Esophagus squamous epithelium (tissue), 5 donors: ENCODE results near the gene LDB2. TPM values are rescaled to one million over a fixed set of nuclear protein-coding genes. Genes with fewer than 3 reads are reported as not detected.

Experiments
- DNase-seq: peaks from one replicate; lab custom pipeline; 2025; lab: John Stamatoyannopoulos, UW
- H3K27ac ChIP-seq, 4 donors: fragments of 200-600 bp; sonication (generic); one replicate each; pipeline ENCODE4 v1.5.1; 2016 to 2019; ENCODE audit warnings: mild to moderate bottlenecking in 1 of 4
- H3K27me3 ChIP-seq, 4 donors: fragments of 200-600 bp; sonication (generic); 1 replicate in 3 of 4; 2 replicates in 1 of 4; pipeline versions ENCODE4 v1.5.1 to v1.6.0; 2017 to 2021; ENCODE audit warnings: antibody characterized with exemption in 1 of 4
- H3K36me3 ChIP-seq, 3 donors: fragments of 200-600 bp; sonication (generic); one replicate each; pipeline ENCODE4 v1.5.1; 2016 to 2019
- H3K4me1 ChIP-seq, 3 donors: fragments of 200-600 bp; sonication (generic); one replicate each; pipeline ENCODE4 v1.5.1; 2017 to 2019
- H3K4me3 ChIP-seq, 4 donors: fragments of 200-600 bp; sonication (generic); 1 replicate in 3 of 4; 2 replicates in 1 of 4; pipeline ENCODE4 v1.5.1; 2016 to 2019; ENCODE audit warnings: mild to moderate bottlenecking in 2 of 4, moderate library complexity in 1 of 4
- H3K9me3 ChIP-seq, 3 donors: fragments of 200-600 bp; sonication (generic); one replicate each; pipeline ENCODE4 v1.5.1; 2016 to 2019
- CTCF ChIP-seq, 6 experiments: fragments of 450-650 bp in 4 of 6; fragments of 200-600 bp in 2 of 6; sonication (generic) in 2 of 6; IDR thresholded peaks; one replicate each; pipeline ENCODE4 v1.5.1; 2016 to 2019; ENCODE audit warnings: antibody characterized with exemption in 6 of 6, mild to moderate bottlenecking in 4 of 6, moderate library complexity in 4 of 6
- POLR2A ChIP-seq, 4 donors: fragments of 450-650 bp; IDR thresholded peaks; one replicate each; pipeline ENCODE4 v1.6.1; 2017; ENCODE audit warnings: antibody characterized with exemption in 4 of 4, mild to moderate bottlenecking in 4 of 4, moderate library complexity in 3 of 4
- WGBS, 2 donors: methylation state at CpG; one replicate each; pipeline ENCODE4 v1.1.5; 2018; 5-methylcytosine and 5-hydroxymethylcytosine counted together
- intact Hi-C: fragments of 100-400 bp; cut with DNase I; formaldehyde crosslinking; loops from one replicate; pipeline ENCODE4 v1.15.0; 2022
- total RNA-seq, 4 donors: library from RNA; depleted of rRNA; stranded (reverse); fragments of >200 nt; gene quantifications; one replicate each; pipeline ENCODE4 v1.1.0, GENCODE V29; 2016
- donor health status: DM: yes; HTN: yes; CAD: no.

Gene LDB2
- total RNA-seq, 4 donors from 2014 or later: 3.0 to 16.0 (median 5.9) TPM

DNA sequence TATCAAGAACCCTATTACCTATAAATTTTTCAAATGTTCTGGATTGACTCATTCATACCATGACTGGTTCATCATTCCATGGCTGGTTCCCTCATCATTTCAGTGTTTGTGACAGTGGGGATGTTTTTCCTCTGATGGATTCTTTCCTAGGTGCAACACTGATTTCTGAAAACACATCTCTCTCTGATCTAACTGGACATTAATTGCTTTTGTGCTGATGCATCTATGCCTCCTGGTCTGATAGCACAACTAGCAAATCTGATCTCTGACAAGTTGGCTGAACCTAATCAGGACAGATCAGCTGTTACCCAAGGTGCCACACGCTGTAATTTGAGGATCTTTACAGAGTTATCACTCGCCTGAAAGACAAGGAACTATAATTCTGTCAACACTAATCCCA lies 140.2 kb downstream of the LDB2 start:
- H3K9me3 ChIP-seq: no peaks in the 10 kb centered on the region
- H3K27me3 ChIP-seq: peaks cover 0 to 4% (median 0%) of the 10 kb centered on the region in 4 donors
- intact Hi-C loops: no loop called here
- WGBS, 2 donors: 63 to 75% methylated on average over 2 of the region's 2 CpGs
- no peak for DNase-seq
- H3K4me3 ChIP-seq: no peak overlapping the region
- no peaks in the 10 kb centered on the region for H3K36me3 ChIP-seq
- H3K4me1 ChIP-seq: peaks cover 0 to 22% (median 0%) of the 10 kb centered on the region in 3 donors
- no peak overlapping the region for H3K27ac ChIP-seq
- TF ChIP-seq POLR2A (IDR thresholded peaks at IDR 0.05) (no peak), CTCF (IDR thresholded peaks at IDR 0.05) (no peak)

DNA sequence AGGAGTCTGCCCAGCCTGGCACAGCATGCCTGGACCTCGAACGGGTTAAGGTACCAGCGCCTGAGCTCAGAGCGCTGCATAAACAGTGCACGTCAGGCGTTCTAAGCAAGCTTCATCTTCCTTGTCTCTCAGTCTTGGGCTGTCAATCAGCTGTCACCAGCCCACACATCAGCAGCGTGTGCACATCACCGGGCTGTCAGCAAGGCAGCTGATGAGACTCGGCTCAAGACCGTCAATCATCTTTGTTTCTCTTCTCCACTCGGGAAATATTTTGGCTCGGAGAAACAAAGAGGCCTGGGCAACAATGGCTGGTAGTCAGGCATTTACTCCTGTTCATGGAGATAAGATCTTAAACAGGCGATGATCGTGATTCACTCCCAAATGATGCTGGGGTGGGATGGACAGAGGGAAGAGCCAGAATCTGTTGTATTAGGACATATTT lies 141.3 kb downstream of the LDB2 start:
- 51 to 65% methylated on average over 12 to 14 of the region's 14 CpGs for WGBS, 2 donors
- no peaks in the 10 kb centered on the region for H3K36me3 ChIP-seq
- peaks cover 0 to 16% (median 0%) of the 10 kb centered on the region in 3 donors for H3K4me1 ChIP-seq
- no peak overlapping the region for H3K27ac ChIP-seq
- H3K9me3 ChIP-seq: no peaks in the 10 kb centered on the region
- DNase-seq: no peak
- TF ChIP-seq CTCF (IDR thresholded peaks at IDR 0.05) (no peak), POLR2A (IDR thresholded peaks at IDR 0.05) (no peak)
- no peak overlapping the region for H3K4me3 ChIP-seq
- intact Hi-C loops: no loop called here
- H3K27me3 ChIP-seq: peaks cover 0 to 4% (median 0%) of the 10 kb centered on the region in 4 donors

DNA sequence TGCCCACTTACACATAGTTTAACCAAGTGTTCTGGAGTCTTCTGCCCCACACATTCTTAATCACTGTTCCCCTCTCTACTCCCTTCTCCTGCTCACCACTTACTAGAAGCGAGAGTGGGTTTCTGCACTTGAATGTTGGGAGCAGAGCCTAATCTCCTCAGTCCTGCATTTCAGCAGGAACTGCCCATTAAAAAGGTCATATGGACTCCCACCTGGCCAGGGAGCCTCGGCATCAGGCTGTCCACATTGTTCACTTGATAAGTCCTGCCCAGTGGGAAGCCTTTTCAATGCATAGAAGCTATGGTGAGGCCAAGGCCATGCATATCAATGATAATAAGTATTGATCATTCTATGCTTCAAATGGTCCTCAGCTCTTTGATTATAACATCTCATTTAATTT lies 144.3 kb downstream of the LDB2 start:
- peaks cover 0 to 7% (median 0%) of the 10 kb centered on the region in 3 donors for H3K4me1 ChIP-seq
- intact Hi-C loops: no loop called here
- peaks cover 0 to 4% (median 0%) of the 10 kb centered on the region in 4 donors for H3K27me3 ChIP-seq
- TF ChIP-seq POLR2A (IDR thresholded peaks at IDR 0.05): no peak
- no peak for TF ChIP-seq CTCF (IDR thresholded peaks at IDR 0.05)
- H3K4me3 ChIP-seq: no peak overlapping the region
- no peaks in the 10 kb centered on the region for H3K9me3 ChIP-seq
- WGBS, 2 donors: 74 to 100% methylated on average over 2 of the region's 2 CpGs
- H3K36me3 ChIP-seq: no peaks in the 10 kb centered on the region
- DNase-seq: no peak
- no peak overlapping the region for H3K27ac ChIP-seq

- Histone ChIP-seq H3K27me3 (peaks cover 0 to 4% (median 0%) of the 10 kb centered on the region in 4 donors), H3K4me1 (peaks cover 0 to 5% (median 0%) of the 10 kb centered on the region in 3 donors), H3K9me3 (no peaks in the 10 kb centered on the region), H3K36me3 (no peaks in the 10 kb centered on the region), H3K27ac (no peak overlapping the region), H3K4me3 (no peak overlapping the region)
- peak in 2 of 6 experiments; percentile 22 to 42 for TF ChIP-seq CTCF (IDR thresholded peaks at IDR 0.05)
- TF ChIP-seq POLR2A (IDR thresholded peaks at IDR 0.05): no peak
- no peak for DNase-seq
- intact Hi-C loops: no loop called here
Observed at GRCh38 chr4:16752150-16752549, 146.3 kb downstream of the LDB2 start.

DNA sequence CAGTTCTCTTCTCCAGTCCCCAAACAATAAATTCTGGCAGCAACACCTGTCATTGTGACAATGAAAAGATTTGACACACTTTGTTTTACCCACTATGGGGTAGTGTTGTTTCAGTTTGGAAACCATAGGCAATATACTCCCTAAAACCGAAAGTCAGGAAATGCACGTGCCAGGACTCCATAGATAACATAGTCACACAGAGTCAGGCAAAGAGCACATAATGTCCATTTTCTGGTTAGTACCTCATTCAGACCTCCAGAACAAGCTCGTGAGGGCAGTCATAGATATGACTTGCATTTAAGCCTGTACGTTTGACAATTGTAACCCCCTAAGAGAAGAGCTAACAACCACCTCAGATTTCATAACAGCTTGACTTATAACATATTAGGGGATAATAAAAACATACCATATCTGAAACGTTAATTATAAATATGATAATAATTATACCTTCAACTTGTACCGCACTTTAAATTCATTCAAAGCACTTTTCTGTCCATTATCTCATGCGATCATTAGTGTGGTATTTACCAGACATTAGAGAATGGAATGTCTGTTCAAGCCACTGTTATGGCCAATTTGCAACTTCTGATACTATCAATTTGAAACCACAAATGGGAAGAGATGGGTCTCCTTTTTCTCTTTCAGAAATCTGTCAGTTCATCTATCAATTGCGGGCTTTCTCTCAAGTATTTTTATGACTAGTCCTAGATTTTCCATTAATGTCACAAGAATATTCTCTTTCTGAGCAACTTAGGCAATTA lies 147.4 kb downstream of the LDB2 start:
- Histone ChIP-seq H3K4me1 (no peaks in the 10 kb centered on the region), H3K27me3 (peaks cover 0 to 4% (median 0%) of the 10 kb centered on the region in 4 donors), H3K27ac (no peak overlapping the region), H3K9me3 (no peaks in the 10 kb centered on the region), H3K36me3 (no peaks in the 10 kb centered on the region), H3K4me3 (no peak overlapping the region)
- WGBS, 2 donors: 69 to 73% methylated on average over 8 of the region's 8 CpGs
- no peak for DNase-seq
- TF ChIP-seq CTCF (IDR thresholded peaks at IDR 0.05): no peak
- no peak for TF ChIP-seq POLR2A (IDR thresholded peaks at IDR 0.05)
- intact Hi-C loops: no loop called here
